GM18520 (cell line): ENCODE results near the gene TGOLN2.

Source experiments
- ATAC-seq: cut with Tn5 transposase; IDR thresholded peaks from one replicate; pipeline ENCODE4 v1.9.1; 2021; ENCODE audit not compliant: unreplicated experiment

The TGOLN2 gene

GRCh38 chr2:85269959-85270358 lies 57.8 kb downstream of the TGOLN2 start:
- ATAC-seq, result no peak
